Right forelimb (tissue), 1 donor: ENCODE measurements around the gene APOL2.
"Not testable (repeated sequence)": the region's sequence is repeated elsewhere in the genome, so short reads cannot be mapped to it uniquely, and the experiment has no call there.

Experiments
- DNase-seq: peaks from one replicate; pipeline ENCODE4 v3.0.0-alpha.2; 2018

The APOL2 gene, protein sequence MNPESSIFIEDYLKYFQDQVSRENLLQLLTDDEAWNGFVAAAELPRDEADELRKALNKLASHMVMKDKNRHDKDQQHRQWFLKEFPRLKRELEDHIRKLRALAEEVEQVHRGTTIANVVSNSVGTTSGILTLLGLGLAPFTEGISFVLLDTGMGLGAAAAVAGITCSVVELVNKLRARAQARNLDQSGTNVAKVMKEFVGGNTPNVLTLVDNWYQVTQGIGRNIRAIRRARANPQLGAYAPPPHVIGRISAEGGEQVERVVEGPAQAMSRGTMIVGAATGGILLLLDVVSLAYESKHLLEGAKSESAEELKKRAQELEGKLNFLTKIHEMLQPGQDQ

DNA sequence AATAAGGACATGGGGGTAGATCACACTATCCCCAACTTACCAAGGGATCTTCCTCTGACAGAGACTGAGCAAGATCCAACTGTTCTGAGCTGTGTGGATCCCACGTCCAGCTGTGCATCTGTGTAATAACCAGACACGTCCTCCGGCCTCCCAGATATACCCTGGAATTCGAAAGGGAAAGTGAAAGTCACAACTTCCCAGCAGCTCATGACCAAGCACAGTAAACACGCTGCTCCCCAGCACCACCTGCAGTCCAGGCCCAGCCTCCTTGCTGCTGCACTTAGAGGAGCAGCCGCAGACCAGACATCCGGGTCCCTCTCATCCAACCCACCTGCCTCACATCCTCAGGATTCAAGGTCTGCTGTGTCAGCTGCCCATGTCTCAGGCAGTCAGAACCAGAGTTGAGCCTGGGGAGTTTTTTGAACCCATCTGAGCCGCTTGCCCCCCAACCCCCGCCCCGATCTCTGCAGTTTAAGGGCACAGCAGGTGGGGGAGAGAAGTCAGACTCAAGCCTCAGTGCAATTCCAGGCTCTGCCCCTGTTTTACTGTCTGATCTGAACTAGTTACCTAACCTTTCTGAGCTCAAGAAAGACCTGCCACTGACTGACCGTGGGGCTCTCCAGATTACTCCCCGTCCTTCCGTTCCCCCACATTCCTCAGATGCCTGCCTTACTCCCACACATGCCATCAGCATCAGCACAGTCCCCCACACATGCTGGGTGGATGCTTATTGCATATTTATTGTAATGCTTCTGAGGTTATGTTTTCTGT, at the start of gene APOL2:
APOL2 (minus strand) TSS at position 127 of the 771 bp plus-strand sequence. CDS start 6,365 bp downstream, outside the sequence.
- peak; percentile 88 for DNase-seq

DNA sequence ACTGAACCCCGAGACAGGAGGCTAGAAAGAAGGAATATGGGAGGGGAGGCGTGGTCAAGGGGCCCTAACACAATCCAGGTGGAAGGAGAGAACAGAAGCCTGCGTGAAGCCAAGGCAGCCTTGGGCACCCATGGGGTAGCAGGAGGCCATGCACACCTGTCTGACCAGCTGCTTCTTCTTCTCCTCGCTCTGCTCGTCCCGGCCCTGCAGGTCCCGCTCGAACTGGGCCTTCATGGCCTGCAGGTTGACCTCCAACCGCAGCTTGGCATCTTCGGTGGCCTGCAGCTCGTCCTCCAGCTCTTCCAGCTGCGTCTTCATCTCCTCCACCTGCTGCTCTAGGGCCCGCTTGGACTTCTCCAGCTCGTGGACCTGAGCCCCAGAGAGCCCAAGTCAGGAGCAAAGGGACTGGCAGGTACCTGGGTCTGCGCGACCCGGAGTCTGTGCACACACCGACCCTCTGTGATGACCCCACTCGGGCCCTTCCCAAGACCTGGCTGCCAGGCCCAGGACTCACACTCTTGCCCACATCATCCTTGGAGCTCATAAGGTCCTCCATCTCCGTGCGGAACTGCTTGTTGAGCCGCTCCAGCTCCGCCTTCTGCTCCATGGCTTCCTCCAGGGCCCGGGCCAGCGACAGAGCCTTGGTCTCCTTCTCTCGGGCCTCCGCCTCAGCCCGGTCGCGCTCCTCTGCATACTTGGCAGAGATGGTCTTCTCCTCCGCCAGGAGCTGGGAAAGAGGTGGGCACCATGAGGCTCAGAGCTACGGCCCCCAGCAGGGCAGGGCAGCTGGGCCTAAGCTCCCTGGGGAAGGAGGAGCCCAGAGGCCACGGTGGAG, 49.5 kb upstream of the APOL2 start:
- DNase-seq = peak; percentile 38

DNA sequence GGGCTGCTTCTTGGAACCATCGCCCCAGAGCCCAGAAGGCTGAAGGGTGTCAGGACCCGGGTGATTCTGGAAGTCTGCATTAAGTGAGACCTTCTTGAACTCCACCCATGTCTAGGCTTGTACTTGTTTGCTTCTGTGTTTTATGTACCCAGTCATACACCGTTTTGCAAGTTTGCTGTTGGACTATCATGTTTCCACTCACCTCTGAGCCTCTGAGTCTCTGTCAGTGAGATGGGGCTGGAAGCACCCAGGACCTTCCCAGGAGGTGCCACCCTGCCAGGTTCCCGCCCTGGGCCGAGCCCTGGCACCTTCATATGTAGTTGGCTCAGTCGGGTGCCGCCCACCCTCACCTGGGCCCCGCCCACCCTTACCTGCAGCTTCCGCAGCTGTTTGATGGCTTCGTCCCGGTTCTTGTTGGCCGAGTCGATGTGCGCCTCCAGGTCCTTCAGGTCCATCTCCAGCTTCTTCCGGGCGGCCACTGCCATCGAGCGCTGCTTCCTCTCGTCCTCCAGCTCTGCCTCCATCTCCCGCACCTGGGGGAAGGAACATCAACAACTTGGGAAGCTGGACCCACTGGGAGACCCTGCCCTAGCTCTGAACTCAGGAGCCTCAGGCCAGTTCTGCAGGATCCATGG, 48.7 kb upstream of the APOL2 start:
- DNase-seq = peak; percentile 29

DNA sequence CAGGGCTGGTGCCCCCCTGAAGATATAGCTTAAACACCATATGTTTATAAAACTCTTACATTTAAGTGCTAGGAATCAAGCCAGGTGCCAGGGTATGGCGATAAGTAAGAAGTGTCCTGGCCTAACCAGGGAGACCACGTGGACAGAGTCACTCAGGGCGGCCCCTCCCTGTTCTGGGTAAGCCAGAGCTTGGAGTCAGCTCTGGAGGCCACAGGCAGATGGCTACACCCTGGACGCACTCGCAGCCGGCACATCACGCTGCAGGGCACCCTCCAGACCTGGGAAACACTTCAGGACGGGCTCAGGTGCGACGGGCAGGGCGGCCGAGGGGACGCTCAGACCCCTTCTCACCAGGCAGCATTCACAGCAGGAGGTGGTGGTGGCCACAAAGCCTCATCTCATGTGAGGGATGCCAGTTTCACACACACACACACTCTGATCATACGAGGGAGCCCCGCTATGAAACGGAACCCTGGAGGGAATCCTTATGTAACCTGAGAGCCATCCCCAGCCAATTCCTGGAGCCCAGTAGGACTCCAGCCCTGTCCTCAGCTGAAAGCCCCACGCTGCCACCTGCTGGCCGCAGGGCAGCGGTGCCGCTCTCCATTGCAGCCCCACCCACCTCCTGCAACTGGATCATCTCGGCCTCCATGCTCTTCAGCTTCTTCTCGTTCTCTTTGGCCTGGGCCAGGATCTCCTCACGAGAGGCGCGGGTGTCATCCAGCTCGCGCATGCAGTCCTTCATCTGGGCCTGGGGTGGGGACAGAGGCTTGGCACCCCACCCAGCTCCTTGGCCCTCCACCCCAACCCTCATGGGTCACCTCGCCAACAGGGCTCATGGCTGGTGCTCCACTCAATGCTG, 47.0 kb upstream of the APOL2 start:
- peak; percentile 81 for DNase-seq

DNA sequence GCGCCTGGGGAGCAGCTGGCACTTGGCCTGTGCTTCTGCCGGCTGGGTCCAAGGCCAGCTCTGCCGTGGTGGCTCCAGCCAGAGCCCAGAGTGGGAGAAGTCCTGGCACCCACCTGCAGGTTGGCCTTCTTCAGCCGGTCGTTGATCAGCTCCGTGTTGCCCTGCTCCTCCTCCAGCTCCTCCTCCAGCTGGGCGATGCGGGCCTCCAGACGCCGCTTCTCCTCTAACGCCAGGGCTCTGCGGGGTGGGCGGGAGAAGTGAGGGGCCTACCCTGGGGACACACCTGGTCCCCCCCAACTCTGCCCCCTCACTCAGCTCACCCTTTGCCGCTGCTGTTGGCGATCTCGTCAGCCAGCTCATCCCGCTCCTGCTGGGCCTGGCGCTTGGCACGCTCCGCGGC, 46.2 kb upstream of the APOL2 start:
- peak; percentile 43 for DNase-seq

DNA sequence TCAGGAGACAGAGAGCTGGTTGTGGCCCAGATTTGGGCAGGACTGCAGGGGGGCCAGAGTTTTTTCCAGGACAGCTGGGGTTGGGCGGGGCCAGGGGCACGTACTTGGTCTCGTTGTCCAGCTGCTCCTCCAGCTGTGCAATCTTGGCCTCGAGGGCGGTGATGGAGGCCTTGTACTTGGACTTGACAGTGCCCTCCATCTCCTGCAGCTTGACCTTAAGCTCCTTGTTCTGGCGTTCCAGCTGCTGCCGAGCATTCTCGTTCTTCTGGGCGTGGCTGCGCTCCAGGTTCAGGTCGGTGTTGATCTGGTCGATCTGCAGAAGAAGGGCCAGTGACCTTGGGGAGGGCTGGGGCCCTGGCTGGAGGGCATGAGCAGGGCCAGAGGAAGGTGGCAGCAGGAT, 45.7 kb upstream of the APOL2 start:
- peak; percentile 50 for DNase-seq

DNA sequence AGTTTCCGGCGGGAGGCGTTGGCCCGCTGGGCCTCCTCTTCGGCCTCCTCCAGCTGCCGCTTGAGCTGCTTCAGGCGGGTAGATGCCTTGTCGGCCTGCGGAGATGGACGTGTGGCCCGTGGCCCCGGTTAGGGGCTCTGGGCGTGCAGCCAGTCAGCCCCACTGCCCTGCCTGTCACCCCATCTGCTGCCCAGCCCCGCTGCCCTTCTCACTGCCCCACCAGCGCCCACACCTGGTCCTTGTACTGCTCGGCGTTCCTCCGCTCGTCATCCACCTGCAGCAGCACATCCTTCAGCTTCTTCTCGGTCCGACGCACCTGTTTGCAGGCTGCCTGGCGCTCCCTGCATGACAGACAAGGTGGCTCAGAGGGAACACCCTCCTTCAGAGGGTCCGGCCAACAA, 44.8 kb upstream of the APOL2 start:
- peak; percentile 17 for DNase-seq

DNA sequence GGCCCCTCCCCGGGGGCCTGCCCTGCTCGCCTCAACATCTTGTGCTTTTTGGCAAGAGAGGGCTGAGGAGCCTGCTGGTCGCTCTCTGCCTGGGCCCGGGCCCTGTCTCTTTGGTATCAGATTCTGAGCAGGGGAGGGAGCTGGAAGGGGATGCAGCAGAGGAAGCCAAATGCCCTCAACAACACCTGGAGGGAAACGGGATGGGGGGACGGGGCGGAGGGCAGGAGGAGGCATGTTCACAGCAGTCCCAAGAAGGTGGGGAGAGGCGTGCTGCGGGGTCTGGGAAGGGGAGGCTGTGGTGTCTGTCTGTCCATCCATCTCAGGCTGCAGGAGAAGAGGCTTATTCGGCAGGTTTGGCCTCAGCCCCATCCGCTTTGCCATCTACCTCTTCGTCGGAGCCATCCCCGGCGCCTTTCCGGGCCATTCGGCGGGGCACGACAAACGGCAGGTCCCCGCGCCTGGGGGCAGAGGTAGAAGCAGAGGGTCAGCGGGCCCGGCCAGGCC, 43.1 kb upstream of the APOL2 start:
- no peak for DNase-seq

DNA sequence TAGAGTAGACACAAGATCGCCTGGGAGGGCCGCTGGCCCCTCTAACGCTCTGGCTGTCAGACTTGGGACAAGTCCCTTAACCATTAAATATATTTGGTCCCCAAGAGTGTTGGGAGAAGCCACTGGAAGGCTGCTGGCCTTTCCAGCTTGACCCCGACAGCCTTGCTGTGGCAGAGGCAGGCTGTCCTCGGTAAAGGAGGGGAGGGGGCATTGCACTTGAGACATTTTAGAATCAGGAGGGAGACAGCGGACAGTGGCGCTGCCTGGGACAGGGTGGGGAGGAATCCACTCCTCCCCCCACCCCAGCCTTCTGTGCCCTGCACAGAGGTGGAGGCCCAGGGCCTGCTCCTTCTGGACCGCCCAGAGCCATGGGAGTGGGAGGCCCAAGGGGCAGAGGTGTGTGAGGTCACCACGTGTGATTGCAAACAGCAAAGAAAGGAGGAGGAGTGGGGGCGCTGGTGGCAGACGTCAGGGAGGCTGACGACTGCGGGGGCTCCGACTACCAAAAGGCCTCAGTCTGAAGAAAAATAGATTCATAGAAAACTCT, 42.5 kb upstream of the APOL2 start:
- DNase-seq = peak; percentile 34

DNA sequence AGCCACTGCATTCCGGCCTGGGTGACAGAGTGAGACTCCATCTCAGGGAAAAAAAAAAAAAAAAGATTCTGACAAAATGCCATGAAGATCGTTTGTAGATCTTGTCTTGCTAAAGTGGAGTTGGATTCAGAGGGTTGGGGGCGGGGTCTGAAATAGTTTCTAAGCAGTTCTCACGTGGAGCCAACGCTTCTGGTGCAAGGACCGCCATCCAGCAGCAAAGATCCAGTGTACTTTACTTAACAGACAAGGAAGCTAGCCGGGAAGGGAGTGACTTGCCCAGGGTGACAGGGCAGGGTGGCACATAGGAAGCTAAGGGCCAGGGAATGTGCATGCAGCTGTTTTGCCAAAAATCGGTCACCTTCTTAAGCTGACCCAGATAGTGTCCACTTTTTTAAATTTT, 41.1 kb upstream of the APOL2 start:
- DNase-seq = peak; percentile 38

DNA sequence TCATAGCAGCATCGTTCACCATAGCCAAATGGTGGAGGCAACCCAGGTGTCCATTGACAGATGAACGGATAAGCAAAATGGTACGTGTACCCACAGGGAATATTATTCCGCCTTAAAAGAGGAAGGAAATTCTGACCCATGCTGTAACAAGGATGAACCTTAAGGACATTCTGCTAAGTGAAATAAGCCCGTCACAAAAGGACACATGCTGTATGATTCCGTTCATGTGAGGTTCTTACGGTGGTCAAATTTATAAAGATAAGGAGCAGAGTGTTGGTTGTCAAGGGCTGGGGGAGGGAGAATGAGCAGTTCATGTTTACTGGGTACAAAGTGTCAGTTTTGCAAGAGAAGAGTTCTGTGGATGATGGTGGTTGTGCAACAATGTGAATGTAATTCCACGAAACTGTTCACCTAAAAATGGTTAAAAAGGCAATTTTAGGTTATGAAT, 39.9 kb upstream of the APOL2 start:
- peak; percentile 16 for DNase-seq

DNA sequence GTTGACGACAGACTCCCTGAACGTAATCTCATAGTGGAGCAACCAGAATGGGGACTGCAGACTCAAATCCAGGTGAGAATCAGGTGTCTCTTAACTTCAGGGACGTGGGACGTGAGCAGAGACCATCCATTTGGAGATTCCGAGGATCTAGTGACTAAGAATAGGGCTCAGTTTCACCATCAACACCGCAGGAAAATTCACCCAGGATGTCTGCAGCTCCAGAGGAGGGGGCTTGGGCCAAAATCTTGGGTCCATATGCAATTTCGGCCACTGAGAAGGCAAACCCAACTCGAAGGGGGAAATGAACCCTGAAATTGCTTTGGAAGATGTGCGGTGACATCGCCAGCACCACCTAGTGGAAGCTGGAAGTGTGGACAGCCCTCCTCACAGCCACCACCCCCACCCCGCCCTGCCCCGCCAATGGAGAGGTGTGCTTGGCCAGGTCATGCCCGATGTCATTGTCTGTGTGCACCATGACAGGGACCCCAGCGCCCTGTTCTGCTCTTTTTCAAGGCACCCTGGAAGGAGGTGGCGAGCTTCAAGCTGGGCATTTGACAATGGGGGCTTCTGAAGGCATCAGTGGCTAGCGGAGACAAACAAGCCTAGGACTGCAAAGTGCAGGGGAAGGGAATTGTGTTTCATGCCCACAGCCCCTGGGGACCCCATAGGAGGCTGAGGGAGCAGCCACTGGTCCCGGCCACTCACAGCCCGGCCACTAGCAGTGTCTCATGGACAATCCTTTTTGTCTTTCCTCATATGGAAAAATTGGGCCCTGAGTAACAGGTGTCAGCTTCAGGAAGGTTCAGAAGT, 38.4 kb upstream of the APOL2 start:
- peak; percentile 69 for DNase-seq

DNA sequence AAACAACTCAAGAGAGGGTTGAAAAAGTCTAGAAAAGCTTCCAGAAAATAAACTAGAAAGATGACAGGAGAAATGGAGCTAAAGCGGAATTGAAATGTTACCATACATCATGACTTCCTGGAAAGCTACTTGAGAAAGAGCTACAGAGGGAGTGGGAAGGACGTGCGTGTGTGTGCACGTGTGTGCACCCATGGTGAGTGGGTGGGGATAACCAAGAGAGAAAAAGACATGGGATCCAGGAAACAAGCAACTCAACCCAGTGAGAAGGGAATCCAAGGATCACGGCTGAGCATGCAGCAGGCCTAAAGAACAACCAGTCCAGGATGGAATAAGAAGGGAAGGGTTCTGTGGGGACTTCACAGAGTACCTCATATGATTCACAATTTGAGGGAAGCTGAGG, 35.2 kb upstream of the APOL2 start:
- DNase-seq = peak; percentile 3

DNA sequence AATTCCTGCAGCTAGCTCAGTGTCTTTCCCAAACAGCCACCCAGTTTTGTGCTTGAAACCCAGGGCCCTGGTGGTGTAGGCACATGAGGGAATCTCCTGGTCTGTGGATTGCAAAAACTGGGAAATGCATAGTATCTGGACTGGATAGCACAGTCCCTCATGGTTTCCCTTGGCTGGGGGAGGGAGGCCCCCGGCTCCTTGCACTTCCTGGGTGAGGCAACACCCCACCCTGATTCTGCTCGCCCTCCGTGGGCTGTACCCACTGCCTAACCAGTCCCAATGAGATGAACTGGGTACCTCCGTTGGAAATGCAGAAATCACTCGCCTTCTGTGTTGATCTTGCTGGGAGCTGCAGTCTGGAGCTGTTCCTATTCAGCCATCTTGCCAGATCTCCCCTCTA, 32.6 kb upstream of the APOL2 start:
- DNase-seq = not testable (repeated sequence)

DNA sequence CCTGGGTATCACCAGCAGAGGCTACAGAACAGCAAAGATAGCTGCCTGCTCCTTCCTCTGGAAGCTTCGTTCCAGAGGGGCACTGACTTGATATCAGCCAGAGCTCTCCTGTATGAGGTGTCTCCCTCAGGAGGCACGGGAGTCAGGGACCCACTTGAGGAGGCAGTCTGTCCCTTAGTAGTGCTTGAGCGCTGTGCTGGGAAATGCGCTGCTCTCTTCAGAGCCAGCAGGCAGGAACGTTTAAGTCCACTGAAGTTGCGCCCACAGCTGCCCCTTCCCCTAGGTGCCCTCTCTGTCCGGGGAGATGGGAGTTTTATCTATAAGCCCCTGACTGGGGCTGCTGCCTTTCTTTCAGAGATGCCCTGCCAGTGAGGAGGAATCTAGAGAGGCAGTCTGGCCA, 31.9 kb upstream of the APOL2 start:
- not testable (repeated sequence) for DNase-seq

DNA sequence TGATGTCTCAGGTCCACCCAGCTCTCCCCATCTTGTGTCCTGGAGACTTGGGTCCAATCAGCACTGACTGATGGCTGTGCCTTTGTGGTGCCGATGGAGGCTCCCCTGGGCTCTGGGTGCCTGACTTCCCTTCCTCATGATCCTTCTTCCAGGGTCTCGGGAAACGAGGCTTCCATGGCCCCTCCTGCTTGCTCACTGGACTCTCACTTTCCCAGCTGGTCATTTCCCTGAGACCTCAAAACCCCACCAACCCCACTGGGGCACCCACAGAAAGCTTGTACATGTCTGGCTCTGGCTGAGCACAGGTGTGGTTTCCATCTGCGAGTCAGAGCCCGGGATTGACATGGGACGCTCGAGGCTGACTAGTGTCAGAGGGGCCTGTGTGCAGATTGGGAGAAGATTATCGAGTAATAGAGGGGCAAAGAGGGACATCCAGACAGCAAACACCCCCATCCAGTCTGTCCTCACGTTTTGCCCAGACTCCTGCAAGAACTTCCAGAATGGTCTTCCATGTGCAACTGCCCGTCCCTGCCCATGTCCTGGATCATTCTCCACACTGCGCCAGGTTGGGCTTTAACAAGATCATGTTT, 28.7 kb upstream of the APOL2 start:
- DNase-seq = no peak

DNA sequence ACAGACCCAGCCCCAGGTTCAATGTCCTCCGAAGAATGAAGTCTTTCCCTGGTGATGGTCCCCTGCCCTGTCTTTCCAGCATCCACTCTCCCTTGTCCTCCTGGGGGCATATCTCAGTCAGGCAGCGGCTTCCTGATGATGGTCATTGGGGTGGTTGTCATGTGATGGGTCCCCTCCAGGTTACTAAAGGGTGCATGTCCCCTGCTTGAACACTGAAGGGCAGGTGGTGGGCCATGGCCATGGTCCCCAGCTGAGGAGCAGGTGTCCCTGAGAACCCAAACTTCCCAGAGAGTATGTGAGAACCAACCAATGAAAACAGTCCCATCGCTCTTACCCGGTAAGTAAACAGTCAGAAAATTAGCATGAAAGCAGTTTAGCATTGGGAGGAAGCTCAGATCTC, 27.7 kb upstream of the APOL2 start:
- DNase-seq = no peak

DNA sequence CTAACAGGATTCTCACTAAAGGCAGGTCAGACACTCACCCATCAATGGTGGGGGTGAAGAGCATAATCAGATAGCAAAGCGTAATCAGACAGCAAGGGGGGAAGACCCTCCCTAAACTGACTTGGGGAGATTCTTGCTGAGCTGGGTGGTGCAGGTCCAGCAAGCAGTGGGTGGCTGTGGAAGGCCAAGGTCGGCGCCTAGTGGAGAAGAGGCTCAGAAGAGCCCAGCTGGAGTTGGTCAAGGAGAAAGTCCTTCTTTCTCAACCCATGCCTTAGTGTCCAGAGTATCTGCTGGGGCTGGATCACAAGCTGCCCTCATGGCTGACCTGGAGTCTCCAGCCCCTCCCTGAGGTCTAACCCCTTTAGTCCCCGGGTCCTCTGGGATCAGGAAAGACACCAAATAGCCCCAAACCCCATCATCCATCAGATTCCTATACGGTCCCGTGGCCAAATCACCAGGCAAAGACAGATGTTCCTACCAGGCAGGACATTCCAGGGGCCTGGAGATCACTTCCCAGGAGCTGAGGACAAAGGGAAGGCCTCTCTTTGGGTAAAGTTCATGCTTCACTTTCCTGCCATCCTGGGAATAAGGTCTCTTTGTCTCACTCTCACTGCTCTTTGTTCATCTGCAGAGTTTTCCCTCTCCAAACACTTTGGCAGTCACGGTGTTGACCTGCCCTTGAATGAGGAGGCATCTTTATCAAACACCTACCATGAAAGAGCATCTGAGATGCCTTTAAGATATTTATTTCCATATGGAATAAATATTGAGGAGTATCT, 24.7 kb upstream of the APOL2 start:
- DNase-seq = not testable (repeated sequence)

DNA sequence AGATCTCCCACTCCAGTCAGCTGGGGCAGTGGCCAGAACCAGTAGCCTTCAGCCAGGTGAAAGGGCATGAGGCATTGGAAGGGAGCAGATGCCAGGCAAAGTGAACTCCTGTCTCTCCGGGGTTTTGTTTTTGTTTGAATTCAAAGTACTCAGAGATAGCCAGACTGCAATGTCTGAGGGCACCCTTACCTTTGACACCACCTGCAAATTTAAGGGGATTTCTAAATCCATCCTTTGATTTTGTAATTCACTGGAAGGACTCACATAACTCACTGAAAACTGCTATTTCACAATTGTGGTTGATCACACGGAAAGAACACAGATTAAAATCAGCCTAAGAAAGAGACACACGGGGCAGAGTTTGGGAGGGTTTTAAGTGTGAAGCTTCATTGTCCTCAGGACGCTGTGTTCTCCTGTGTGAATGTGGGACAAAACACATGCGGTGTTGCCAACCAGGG, 23.9 kb upstream of the APOL2 start:
- not testable (repeated sequence) for DNase-seq
